K562 (cell line): ENCODE results near the gene PSRC1.

ENCODE experiments used
- DPF2 ChIP-seq: fragments of 450-650 bp; IDR thresholded peaks from 2 replicates; pipeline ENCODE4 v1.6.1; 2016
- FOXK2 ChIP-seq, 2 experiments: fragments of 450-650 bp; IDR thresholded peaks in 1 of 2; conservative IDR thresholded peaks in 1 of 2; 2 replicates each; pipeline ENCODE4 v1.6.1; 2016; ENCODE audit warnings: low read depth in 2 of 2, mild to moderate bottlenecking in 1 of 2
- L3MBTL2 ChIP-seq: fragments of 450-650 bp; IDR thresholded peaks from 2 replicates; pipeline ENCODE4 v1.6.1; 2016; ENCODE audit warnings: mild to moderate bottlenecking, moderate library complexity
- MAFK ChIP-seq: IDR thresholded peaks from 2 replicates; pipeline ENCODE4 v1.6.1; 2011; ENCODE audit warnings: low read length, improper control_type of control experiment
- MXI1 ChIP-seq: IDR thresholded peaks from 2 replicates; pipeline ENCODE4 v1.6.1; 2011; ENCODE audit warnings: low read depth, mild to moderate bottlenecking, improper control_type of control experiment, low read length
- ZNF398 ChIP-seq: fragments of 250-450 bp; sonication (Bioruptor Pico); IDR thresholded peaks from 2 replicates; pipeline ENCODE4 v1.8.0; 2021; ENCODE audit warnings: moderate library complexity, mild to moderate bottlenecking, inconsistent platforms
- TF ChIP-seq, protein P1 (sequence below), 3 experiments: IDR thresholded peaks in 2 of 3; conservative IDR thresholded peaks in 1 of 3; 2 replicates each; pipeline ENCODE4 v1.5.1; 2011 to 2012; ENCODE audit warnings: low read length in 3 of 3, mild to moderate bottlenecking in 3 of 3, control low read depth in 2 of 3, improper control_type of control experiment in 1 of 3, inconsistent platforms in 1 of 3, low read depth in 1 of 3, mixed read lengths in 1 of 3, moderate library complexity in 1 of 3; ENCODE audit not compliant: insufficient read depth in 2 of 3
- TF ChIP-seq, protein P2 (sequence below): fragments of 150-350 bp; IDR thresholded peaks from 2 replicates; pipeline ENCODE4 v1.6.1; 2014; ENCODE audit warnings: low read depth, mild to moderate bottlenecking, low read length, borderline replicate concordance
- TF ChIP-seq, protein P3 (sequence below): fragments of 450-650 bp; IDR thresholded peaks from 2 replicates; pipeline ENCODE4 v1.6.1; 2018; ENCODE audit not compliant: partially characterized antibody

- TF ChIP-seq ZNF398 (CRISPR knock-in tag) (no peak), MXI1 (no peak), L3MBTL2 (peak; percentile 97), FOXK2 (conservative IDR thresholded peaks at IDR 0.05 in 1 of 2, IDR thresholded peaks at IDR 0.05 in 1 of 2; ENCODE audit: low read depth in 2 of 2) (no peak), DPF2 (no peak; the same call in none of the 2 replicates), MAFK (no peak)
- TF ChIP-seq, protein P1, sequence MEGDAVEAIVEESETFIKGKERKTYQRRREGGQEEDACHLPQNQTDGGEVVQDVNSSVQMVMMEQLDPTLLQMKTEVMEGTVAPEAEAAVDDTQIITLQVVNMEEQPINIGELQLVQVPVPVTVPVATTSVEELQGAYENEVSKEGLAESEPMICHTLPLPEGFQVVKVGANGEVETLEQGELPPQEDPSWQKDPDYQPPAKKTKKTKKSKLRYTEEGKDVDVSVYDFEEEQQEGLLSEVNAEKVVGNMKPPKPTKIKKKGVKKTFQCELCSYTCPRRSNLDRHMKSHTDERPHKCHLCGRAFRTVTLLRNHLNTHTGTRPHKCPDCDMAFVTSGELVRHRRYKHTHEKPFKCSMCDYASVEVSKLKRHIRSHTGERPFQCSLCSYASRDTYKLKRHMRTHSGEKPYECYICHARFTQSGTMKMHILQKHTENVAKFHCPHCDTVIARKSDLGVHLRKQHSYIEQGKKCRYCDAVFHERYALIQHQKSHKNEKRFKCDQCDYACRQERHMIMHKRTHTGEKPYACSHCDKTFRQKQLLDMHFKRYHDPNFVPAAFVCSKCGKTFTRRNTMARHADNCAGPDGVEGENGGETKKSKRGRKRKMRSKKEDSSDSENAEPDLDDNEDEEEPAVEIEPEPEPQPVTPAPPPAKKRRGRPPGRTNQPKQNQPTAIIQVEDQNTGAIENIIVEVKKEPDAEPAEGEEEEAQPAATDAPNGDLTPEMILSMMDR (IDR thresholded peaks at IDR 0.05 in 2 of 3, conservative IDR thresholded peaks at IDR 0.05 in 1 of 3; ENCODE audit: insufficient read depth in 2 of 3, low read depth in 1 of 3, low read length in 3 of 3): peak; percentile 19 to 38 (median 31); a peak in 4 of 6 replicates
- TF ChIP-seq, protein P2, sequence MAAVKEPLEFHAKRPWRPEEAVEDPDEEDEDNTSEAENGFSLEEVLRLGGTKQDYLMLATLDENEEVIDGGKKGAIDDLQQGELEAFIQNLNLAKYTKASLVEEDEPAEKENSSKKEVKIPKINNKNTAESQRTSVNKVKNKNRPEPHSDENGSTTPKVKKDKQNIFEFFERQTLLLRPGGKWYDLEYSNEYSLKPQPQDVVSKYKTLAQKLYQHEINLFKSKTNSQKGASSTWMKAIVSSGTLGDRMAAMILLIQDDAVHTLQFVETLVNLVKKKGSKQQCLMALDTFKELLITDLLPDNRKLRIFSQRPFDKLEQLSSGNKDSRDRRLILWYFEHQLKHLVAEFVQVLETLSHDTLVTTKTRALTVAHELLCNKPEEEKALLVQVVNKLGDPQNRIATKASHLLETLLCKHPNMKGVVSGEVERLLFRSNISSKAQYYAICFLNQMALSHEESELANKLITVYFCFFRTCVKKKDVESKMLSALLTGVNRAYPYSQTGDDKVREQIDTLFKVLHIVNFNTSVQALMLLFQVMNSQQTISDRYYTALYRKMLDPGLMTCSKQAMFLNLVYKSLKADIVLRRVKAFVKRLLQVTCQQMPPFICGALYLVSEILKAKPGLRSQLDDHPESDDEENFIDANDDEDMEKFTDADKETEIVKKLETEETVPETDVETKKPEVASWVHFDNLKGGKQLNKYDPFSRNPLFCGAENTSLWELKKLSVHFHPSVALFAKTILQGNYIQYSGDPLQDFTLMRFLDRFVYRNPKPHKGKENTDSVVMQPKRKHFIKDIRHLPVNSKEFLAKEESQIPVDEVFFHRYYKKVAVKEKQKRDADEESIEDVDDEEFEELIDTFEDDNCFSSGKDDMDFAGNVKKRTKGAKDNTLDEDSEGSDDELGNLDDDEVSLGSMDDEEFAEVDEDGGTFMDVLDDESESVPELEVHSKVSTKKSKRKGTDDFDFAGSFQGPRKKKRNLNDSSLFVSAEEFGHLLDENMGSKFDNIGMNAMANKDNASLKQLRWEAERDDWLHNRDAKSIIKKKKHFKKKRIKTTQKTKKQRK: no peak
- TF ChIP-seq, protein P3, sequence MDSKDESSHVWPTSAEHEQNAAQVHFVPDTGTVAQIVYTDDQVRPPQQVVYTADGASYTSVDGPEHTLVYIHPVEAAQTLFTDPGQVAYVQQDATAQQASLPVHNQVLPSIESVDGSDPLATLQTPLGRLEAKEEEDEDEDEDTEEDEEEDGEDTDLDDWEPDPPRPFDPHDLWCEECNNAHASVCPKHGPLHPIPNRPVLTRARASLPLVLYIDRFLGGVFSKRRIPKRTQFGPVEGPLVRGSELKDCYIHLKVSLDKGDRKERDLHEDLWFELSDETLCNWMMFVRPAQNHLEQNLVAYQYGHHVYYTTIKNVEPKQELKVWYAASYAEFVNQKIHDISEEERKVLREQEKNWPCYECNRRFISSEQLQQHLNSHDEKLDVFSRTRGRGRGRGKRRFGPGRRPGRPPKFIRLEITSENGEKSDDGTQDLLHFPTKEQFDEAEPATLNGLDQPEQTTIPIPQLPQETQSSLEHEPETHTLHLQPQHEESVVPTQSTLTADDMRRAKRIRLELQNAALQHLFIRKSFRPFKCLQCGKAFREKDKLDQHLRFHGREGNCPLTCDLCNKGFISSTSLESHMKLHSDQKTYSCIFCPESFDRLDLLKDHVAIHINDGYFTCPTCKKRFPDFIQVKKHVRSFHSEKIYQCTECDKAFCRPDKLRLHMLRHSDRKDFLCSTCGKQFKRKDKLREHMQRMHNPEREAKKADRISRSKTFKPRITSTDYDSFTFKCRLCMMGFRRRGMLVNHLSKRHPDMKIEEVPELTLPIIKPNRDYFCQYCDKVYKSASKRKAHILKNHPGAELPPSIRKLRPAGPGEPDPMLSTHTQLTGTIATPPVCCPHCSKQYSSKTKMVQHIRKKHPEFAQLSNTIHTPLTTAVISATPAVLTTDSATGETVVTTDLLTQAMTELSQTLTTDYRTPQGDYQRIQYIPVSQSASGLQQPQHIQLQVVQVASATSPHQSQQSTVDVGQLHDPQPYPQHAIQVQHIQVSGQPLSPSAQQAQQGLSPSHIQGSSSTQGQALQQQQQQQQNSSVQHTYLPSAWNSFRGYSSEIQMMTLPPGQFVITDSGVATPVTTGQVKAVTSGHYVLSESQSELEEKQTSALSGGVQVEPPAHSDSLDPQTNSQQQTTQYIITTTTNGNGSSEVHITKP: no peak
These were observed 33.9 kb downstream of the PSRC1 start, which contains the start of gene CELSR2 for GRCh38 chr1:109248797-109249629.
